ENCODE results near the gene DRAXIN. TPM values are rescaled to one million over a fixed set of nuclear protein-coding genes. Genes with fewer than 3 reads are reported as not detected.

DRAXIN gene
- polyA plus RNA-seq, 1 donor (not counting 4 experiments of a cell fraction or from before 2014, with no cell fraction given) = not detected

DNA sequence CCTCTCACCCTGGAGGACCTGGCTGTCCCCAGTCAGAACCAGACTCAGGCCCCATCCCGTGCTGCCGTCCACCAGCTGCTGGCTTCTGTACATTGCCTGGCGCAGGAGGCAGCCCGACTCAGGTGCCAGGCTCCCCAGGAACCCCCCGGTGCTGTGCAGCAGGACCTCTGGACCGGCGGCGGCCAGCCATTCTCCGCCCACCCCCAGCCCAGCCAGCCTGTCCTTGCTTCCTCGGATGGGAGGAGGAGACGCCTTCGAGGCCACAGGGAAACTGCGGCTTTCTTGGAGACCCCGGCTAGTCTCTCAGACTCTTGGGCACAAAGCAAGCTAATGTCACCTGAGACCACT is 74.9 kb downstream of the DRAXIN start:
- dilution Hi-C loops (cut with MboI; ENCODE audit: extremely low pct_ligation_motif_present, low sequenced_read_pairs) = no loop called here
- Histone ChIP-seq H2AFZ (ENCODE audit: control insufficient read depth, low read length) (no peak overlapping the region), H4K20me1 (ENCODE audit: control insufficient read depth, extremely low read depth, insufficient read depth, low read length) (no peaks in the 10 kb centered on the region), H3K4me2 (ENCODE audit: control insufficient read depth, extremely low read depth, insufficient read depth, low read depth, low read length) (no peak overlapping the region), H3K36me3 (ENCODE audit: control insufficient read depth in 2 of 2, extremely low read depth in 1 of 2, insufficient read depth in 2 of 2, low read length in 2 of 2) (no peaks in the 10 kb centered on the region), H3K4me1 (ENCODE audit: control insufficient read depth, extremely low read depth, insufficient read depth, low read length) (no peaks in the 10 kb centered on the region), H3K79me2 (ENCODE audit: control insufficient read depth, insufficient read depth, low read length) (no peaks in the 10 kb centered on the region), H3K9me1 (ENCODE audit: control insufficient read depth, extremely low read depth, insufficient read depth, low read length) (no peaks in the 10 kb centered on the region), H3K9me3 (ENCODE audit: control insufficient read depth, low read depth, low read length) (no peaks in the 10 kb centered on the region), H3K27ac (ENCODE audit: control insufficient read depth, insufficient read depth, low read length) (no peak overlapping the region), H3K27me3 (ENCODE audit: control insufficient read depth, extremely low read depth, insufficient read depth, low read length) (peaks cover 13% of the 10 kb centered on the region), H3K4me3 (ENCODE audit: control insufficient read depth in 2 of 3, extremely low read depth in 1 of 3, insufficient read depth in 2 of 3, low read depth in 1 of 3, low read length in 3 of 3) (no peak overlapping the region), H3K9ac (ENCODE audit: control insufficient read depth, extremely low read depth, insufficient read depth, low read length) (no peak overlapping the region)
- no peak for TF ChIP-seq EZH2 (IDR thresholded peaks at IDR 0.05; ENCODE audit: low read length)
- TF ChIP-seq, protein P1, sequence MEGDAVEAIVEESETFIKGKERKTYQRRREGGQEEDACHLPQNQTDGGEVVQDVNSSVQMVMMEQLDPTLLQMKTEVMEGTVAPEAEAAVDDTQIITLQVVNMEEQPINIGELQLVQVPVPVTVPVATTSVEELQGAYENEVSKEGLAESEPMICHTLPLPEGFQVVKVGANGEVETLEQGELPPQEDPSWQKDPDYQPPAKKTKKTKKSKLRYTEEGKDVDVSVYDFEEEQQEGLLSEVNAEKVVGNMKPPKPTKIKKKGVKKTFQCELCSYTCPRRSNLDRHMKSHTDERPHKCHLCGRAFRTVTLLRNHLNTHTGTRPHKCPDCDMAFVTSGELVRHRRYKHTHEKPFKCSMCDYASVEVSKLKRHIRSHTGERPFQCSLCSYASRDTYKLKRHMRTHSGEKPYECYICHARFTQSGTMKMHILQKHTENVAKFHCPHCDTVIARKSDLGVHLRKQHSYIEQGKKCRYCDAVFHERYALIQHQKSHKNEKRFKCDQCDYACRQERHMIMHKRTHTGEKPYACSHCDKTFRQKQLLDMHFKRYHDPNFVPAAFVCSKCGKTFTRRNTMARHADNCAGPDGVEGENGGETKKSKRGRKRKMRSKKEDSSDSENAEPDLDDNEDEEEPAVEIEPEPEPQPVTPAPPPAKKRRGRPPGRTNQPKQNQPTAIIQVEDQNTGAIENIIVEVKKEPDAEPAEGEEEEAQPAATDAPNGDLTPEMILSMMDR (optimal IDR thresholded peaks at IDR 0.05 in 1 of 3, IDR thresholded peaks at IDR 0.05 in 1 of 3, conservative IDR thresholded peaks at IDR 0.05 in 1 of 3; ENCODE audit: extremely low read depth in 1 of 3, insufficient read depth in 2 of 3, low read length in 3 of 3) = no peak
- DNase-seq (ENCODE audit: low read depth, low spot score) = no peak
- FAIRE-seq = no peak

DNA sequence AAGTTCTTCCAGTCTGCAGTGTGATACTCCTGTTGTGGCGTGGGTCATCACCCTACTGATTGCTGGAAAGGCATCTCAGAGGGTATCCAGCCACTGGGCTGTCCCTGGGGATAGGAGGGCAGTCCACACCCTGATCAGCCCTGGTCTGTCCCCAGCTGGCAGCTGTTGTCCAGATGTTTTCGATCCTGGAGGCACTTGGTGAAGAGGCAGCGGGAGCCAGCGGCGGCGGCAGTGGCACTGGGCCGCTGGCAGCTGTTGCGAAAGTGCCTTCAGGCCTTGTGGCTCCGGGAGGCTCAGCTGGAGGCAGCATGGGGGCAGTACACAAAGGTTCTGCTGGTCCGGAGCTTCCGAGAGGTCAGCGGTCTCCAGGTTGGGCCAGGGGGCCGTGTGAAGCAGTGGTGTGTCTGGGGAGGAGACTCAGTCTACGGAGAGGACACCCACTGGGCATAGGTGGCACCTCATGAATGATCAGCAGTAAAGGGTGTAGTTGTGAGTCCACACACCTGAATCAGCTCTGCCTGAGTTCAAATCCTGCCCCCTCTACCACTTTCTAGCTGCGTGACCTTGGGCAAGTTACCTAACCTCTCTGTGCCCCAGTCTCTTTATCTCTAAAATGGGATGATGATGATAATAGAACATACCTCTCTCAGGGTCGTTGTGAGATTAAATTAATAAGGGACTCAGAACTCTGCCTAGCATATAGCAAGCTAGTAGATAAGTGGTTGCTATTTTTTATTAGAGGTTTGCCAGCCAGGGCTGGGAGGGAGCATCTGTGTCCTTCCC is 76.6 kb downstream of the DRAXIN start:
- Histone ChIP-seq H3K9ac (ENCODE audit: control insufficient read depth, extremely low read depth, insufficient read depth, low read length) (no peak overlapping the region), H3K9me1 (ENCODE audit: control insufficient read depth, extremely low read depth, insufficient read depth, low read length) (no peaks in the 10 kb centered on the region), H3K4me3 (ENCODE audit: control insufficient read depth in 2 of 3, extremely low read depth in 1 of 3, insufficient read depth in 2 of 3, low read depth in 1 of 3, low read length in 3 of 3) (no peak overlapping the region), H3K4me1 (ENCODE audit: control insufficient read depth, extremely low read depth, insufficient read depth, low read length) (no peaks in the 10 kb centered on the region), H3K4me2 (ENCODE audit: control insufficient read depth, extremely low read depth, insufficient read depth, low read depth, low read length) (no peak overlapping the region), H3K79me2 (ENCODE audit: control insufficient read depth, insufficient read depth, low read length) (no peaks in the 10 kb centered on the region), H2AFZ (ENCODE audit: control insufficient read depth, low read length) (no peak overlapping the region), H3K36me3 (ENCODE audit: control insufficient read depth in 2 of 2, extremely low read depth in 1 of 2, insufficient read depth in 2 of 2, low read length in 2 of 2) (no peaks in the 10 kb centered on the region), H3K27ac (ENCODE audit: control insufficient read depth, insufficient read depth, low read length) (no peak overlapping the region), H3K27me3 (ENCODE audit: control insufficient read depth, extremely low read depth, insufficient read depth, low read length) (peaks cover 4% of the 10 kb centered on the region), H3K9me3 (ENCODE audit: control insufficient read depth, low read depth, low read length) (no peaks in the 10 kb centered on the region), H4K20me1 (ENCODE audit: control insufficient read depth, extremely low read depth, insufficient read depth, low read length) (no peaks in the 10 kb centered on the region)
- no peak for FAIRE-seq
- TF ChIP-seq, protein P1 (optimal IDR thresholded peaks at IDR 0.05 in 1 of 3, IDR thresholded peaks at IDR 0.05 in 1 of 3, conservative IDR thresholded peaks at IDR 0.05 in 1 of 3; ENCODE audit: extremely low read depth in 1 of 3, insufficient read depth in 2 of 3, low read length in 3 of 3) = no peak
- TF ChIP-seq EZH2 (IDR thresholded peaks at IDR 0.05; ENCODE audit: low read length) = no peak
- DNase-seq (ENCODE audit: low read depth, low spot score) = no peak
- dilution Hi-C loops (cut with MboI; ENCODE audit: extremely low pct_ligation_motif_present, low sequenced_read_pairs) = no loop called here
